Islet of Langerhans (tissue), 1 donor: ENCODE results near the gene JMJD6.

Experiments
- FAIRE-seq: peaks from one replicate; lab custom pipeline; 2011; peaks lifted over from hg19 to GRCh38; lab: Jason Lieb, UNC

JMJD6 gene

DNA sequence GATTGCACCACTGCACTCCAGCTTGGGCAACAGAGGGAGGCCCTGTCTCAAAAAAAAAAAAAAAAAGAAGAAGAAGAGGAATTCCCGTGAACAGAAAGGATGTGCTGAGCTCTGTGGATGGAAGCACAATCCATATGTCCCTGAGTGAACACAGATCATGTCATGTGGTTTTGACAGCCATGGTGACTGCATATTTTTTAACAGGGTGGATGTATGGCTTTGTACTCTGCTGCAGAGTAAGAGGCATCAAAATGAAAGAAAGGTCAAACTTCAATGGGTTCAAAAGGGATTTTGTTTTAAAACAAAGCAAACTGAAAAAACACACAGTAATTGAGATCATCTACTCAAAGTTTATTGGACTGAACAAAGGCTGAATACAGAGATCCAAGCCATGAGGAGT, 47.2 kb downstream of the JMJD6 start:
- FAIRE-seq = no peak

DNA sequence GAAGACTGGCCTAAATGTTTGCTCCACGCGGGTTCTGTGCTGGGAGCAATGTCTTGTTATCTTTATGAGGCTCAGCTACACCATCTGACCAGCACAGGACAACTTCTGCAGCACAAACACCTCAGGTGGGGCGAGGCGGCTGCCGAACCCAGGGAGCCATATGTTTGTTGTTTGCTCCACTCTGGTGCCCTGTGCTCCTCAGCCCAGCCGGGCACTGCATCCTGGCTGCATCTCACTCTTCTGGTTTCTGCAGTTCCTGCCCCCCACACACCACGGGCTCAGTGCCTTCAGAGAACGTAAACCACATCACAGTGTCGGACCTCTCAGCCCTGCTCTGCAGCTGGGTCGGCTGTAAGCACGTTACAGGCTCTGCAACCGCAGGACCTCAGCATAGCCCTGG, 48.1 kb downstream of the JMJD6 start:
- no peak for FAIRE-seq

DNA sequence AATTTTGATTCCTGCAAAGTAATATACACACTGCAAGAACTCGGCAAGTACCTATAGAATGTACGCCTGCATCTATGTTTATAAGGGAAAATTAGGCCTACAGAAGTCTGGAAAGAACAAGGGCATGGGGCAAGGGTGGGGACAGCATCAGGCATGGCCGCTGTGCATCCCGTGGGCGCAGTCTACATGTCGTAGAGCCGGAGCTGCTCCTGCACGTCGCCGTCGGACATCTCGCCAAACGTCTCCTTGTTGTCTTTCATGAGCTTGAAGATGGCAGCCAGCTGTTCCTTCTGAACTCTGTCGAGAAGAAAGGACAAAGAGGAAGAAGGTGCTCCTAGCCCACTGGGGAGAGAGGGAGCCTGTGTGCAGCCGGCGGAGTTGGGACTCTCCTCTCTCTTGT, 49.0 kb downstream of the JMJD6 start:
- FAIRE-seq = no peak

DNA sequence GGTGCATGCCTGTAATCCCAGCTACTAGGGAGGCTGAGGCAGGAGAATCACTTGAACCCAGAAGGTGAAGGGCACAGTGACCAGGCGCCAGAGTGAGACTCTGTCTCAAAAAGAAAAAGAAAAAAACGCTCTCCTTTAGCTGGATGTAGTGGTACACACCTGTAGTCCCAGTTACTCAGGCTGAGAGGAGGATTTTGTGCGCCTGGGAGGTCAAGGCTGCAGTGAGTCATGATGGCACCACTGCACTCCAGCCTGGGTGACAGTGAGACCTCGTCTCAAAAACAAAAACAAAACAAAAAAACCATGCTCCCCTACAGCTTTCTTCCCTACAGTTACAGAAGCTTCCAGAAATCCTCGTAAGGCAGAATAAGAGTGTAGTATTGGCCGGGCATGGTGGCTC, 49.8 kb downstream of the JMJD6 start:
- FAIRE-seq = no peak

DNA sequence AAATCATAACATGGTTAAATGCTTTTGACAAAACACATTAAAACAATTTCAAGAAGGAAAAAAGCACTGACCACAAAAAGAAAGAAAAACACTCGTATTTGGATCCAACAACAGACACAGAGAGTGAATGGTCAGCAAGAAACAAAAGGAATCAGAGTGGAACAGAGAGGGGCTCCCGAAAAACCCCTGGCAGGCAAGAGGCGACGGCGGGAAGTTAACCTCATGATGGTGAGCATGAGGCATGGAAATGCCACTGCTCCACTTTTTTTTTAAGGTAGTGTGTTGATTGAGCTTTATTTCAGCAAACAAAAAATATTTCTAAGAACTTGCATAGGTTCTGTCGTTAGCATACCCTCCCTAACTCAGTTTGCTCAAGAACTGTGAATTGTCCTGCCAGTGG, 50.8 kb downstream of the JMJD6 start:
- FAIRE-seq = no peak

DNA sequence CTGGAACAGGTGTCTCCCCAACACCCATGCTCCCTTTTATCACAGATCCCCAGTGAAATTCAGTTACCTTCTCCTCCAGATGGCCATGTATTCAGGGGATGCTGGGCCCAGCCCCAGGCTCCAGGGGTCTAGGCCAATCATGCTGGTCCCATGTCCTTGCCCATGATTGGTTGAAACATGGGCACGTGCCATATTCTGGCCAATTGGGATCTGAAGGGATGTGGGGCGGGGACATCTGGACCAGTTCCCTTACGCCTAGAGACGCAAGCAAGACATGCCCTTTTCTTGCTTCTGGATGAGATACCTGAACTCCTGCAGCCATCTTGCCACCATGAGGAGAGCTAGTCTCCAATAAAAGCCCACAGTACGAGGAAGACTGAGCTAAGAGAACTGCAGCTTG, 51.8 kb downstream of the JMJD6 start:
- no peak for FAIRE-seq

DNA sequence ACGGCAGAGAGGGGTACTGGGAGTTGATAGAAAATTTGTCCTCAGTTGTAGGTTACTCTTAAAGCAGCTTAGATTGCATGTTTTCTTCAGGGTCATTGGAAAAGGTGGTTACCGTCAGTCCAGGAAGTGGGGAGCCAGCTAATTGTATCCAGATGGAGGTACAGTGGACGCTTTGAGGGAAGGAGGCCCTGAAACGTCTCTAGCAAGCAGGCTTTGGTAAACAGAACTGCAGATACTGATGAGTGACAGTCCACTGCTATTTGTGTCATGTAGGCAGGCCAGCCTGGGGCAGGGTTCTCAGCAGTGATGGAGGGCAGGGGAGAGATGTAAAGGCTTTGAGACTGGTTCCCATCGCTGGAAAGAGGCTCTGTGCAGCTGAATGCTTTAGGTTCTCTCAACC, 52.7 kb downstream of the JMJD6 start:
- FAIRE-seq = no peak

DNA sequence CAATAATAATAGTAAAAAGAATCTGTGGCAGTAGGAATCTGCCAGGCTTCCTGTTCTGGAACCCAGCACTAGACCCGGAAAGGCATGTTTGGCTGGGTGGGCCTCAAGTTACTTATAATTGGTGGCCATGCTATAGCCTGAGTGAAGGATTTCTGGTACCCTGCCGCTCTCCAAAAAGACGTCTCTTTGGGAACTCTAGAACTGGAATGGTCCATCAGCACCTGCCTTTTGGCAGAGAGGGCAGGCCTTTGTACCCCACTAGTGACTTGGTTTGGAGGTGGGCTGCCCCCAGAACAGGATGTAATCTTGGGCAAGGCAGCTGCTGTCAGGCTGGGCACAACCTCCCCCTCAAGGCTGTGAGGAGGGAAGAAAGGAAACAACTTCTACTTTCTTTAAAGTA, 53.5 kb downstream of the JMJD6 start:
- no peak for FAIRE-seq

DNA sequence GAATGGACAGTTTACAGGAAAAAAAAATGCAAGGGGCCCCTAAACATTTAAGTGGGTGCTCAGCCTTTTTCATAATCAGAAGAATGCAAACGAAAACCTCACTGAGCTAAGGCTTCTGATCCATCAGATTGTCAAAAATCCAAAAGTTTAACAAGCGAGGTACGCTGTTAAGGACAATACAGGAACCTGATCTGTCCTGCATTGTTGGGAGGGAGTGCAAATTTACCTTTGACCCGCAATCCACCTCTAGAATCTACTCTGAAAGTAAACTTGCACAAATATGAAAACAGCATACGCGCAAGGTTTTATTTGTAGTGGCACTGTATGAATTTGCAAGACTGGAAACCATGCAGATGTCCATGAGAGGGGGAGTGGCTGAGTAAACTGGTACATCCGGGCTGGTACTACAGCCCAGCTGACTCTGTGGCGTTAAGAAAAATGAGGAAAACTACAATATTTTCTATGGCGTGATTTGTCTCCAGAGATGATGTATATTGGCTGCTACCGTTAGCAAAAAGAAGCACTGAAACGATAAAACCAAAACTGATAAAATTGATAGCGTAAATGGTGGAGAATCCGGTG, 54.0 kb downstream of the JMJD6 start:
- no peak for FAIRE-seq

DNA sequence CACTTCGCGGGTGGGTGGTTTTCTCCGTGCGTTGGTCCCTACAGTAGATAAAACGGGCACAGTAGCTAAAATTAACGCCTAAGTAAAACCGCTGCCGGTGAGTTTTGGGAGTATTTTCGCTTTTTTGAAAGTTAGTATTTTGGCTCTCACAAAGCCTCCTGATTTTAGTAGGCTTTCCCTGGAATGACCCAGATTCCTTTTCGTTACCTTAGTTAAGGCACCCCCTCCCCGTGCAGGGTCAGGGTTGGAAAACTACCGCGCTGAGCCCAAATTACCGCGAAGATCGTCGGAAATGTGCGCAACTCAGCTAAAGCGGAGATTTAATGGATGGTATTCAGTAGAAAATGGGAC, 54.5 kb downstream of the JMJD6 start:
- no peak for FAIRE-seq

DNA sequence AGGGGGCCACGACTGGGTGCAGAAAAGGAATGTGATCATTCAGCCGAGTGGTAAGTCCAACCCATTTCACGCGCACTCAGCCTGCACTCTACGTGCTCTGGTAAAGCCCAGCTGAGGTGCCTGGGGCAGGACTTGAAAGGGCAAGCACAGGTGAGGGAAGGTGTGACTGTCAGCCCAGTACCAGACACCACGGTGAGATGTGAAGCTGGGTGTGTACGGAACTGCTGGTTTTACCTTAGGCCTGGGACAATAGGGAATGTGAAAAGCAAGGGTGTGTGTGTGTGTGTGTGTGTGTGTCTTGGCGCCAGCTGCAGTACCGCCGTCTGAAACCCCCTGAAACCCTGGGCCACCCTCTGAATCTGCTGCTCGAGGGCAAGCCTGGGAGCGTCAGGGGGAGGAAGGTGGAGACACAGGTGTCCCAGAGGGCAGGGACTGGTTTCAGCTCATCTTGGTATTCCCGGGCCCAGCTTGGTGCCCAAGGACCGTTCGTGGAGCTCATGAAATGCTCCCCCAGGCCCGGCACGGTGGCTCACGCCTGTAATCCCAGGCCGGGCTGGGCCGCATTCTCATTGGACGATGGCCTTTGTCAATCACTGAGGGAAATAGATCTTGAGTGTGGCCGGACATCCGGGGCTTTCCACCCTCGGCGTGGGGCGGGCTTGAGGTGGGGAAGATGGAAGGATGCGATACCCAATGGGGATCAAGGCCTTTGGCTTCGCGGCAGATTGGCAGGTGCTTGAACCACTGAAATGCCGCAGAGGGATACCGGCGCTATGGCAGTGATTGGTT, 55.1 kb downstream of the JMJD6 start:
- FAIRE-seq = peak; percentile 92

DNA sequence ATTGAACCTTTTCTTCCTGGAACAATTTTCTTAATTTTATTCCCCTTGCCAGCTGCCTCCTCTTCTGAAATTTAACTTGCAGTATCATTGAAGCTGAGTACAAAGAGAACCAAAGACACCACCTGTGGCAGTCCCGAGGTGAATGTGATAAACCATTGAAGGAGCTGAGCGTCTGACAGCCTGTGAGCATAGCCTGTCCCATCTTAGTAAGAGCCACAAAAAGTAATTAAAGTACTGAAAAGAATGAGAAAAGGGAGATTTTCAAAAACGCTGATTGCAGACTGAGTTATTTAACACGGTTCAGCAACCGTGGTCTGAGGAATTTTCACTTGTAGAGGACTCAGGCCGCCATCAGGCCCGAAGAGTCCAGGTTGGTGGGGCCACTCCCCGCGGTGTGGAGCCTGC, 55.7 kb downstream of the JMJD6 start:
- FAIRE-seq = no peak

DNA sequence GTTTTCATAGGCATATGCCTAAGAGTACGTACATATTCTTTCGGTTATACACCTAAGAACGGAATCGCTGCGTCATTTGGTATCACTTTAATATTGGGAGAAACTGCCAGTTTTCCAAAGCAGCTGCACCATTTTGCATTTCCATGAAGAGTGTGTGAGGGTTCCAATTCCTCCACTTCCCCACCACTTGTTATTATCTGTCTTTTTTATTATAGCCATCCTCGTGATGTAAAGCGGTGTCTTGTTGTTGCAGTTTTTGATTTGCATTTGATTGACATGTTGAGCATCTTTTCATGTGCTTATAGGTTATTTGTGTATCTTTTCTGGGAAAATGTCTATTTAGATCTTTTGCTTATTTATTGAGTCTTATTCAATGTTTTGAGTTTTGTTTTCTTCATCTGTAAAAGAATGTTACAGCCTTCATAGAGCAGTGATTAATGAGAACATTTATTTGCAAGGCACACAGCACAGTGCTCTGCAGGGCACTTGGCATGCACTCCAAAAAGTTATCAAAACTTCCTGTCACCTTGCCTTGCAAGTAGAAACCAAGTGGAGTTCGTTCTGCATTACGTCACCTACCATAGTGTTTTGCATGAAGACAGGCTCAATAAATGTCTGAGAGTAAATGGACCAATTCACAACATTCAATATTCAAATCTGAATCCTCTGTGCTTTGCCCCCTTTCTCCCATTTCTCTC, 56.2 kb downstream of the JMJD6 start:
- no peak for FAIRE-seq
